ENCODE results near the gene NFATC3.
"Not testable (repeated sequence)": the region's sequence is repeated elsewhere in the genome, so short reads cannot be mapped to it uniquely, and the experiment has no call there.

Gene NFATC3

DNA sequence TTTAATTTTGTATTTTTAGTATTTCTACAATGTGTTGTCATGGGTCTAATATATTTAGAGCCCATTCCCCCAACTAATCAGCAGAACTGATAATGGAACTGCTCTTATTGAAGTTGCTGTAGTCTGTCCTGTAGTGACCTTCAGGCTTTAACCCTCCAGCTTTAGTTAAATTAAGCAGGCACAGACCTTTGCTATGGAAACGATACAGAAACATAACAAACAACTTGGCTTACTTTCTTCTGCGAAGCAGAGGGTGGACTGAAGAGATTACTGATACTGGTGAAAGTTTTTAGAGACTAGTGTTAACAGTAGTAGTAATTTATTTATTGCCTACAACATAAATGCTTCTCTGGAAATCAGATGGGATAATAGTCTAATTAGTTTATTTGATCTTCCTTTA, 61.4 kb downstream of the NFATC3 start:
- TF ChIP-seq, protein P1, sequence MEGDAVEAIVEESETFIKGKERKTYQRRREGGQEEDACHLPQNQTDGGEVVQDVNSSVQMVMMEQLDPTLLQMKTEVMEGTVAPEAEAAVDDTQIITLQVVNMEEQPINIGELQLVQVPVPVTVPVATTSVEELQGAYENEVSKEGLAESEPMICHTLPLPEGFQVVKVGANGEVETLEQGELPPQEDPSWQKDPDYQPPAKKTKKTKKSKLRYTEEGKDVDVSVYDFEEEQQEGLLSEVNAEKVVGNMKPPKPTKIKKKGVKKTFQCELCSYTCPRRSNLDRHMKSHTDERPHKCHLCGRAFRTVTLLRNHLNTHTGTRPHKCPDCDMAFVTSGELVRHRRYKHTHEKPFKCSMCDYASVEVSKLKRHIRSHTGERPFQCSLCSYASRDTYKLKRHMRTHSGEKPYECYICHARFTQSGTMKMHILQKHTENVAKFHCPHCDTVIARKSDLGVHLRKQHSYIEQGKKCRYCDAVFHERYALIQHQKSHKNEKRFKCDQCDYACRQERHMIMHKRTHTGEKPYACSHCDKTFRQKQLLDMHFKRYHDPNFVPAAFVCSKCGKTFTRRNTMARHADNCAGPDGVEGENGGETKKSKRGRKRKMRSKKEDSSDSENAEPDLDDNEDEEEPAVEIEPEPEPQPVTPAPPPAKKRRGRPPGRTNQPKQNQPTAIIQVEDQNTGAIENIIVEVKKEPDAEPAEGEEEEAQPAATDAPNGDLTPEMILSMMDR (IDR thresholded peaks at IDR 0.05; ENCODE audit: extremely low read depth, insufficient read depth, missing control alignments), result no peak
- DNase-seq (ENCODE audit: low spot score), result no peak
- in situ Hi-C loops (cut with MboI; ENCODE audit: low pct_unique_long_range_greater_than_20kb, low sequenced_read_pairs, unreplicated experiment), result no loop called here

DNA sequence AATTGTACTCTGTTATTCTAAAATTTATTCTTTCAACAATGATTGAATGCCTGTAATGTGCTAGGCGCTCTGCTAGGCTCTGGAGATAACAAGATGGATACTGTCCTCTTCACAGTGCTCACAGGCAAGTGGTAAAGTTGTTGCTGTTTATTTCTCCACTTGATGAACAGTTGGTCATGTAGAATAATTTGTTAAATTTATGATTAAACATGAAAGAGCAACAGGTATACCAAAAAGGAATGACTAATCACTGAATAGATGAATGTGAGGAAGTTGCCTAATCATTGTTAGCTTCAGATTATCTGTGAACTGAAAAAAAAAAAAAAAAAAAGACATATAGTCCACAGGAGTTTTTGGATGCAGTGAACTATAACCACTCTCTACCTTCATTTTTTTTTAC, 62.3 kb downstream of the NFATC3 start:
- TF ChIP-seq, protein P1 (IDR thresholded peaks at IDR 0.05; ENCODE audit: extremely low read depth, insufficient read depth, missing control alignments), result no peak
- in situ Hi-C loops (cut with MboI; ENCODE audit: low pct_unique_long_range_greater_than_20kb, low sequenced_read_pairs, unreplicated experiment), result no loop called here
- DNase-seq (ENCODE audit: low spot score), result no peak

DNA sequence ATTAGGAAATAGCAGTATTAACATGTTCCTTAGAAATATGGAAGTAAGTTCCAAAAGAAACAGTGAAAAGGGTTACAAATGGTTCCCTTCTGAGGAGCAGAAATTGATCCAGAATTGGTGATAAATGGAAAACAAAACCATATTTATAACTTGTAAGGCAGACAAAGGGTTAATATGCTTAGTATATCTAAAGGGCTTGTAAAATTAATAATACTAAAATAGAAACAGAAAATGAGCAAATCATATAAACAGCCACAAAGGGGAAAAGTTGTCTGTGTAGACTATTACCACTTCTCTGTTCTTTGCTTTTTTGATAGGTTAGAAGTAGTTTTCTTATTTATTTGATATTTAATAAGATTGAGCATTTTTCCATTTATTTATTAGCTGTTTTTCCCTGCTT, 64.4 kb downstream of the NFATC3 start:
- TF ChIP-seq, protein P1 (IDR thresholded peaks at IDR 0.05; ENCODE audit: extremely low read depth, insufficient read depth, missing control alignments), result no peak
- in situ Hi-C loops (cut with MboI; ENCODE audit: low pct_unique_long_range_greater_than_20kb, low sequenced_read_pairs, unreplicated experiment), result no loop called here
- no peak for DNase-seq (ENCODE audit: low spot score)

DNA sequence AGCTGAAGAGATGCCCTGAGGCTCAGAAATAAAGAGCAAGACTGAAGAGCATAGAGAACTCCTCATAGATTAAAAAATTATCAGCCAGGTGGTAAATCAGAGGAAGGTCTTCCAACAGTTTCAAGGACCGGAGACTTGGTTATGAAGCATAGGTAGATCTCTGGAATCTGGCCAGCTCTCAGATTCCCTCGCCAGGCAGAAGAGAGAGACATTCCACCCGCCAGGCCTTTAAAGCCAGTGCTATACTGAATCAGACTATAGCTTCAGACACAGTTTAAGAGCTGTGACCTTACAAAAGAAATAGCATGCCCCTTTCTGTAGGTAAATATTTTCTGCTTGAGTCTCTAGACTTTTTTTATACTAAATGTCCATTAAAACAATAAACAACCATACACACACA, 70.3 kb downstream of the NFATC3 start:
- DNase-seq (ENCODE audit: low spot score), result no peak
- in situ Hi-C loops (cut with MboI; ENCODE audit: low pct_unique_long_range_greater_than_20kb, low sequenced_read_pairs, unreplicated experiment), result no loop called here
- TF ChIP-seq, protein P1 (IDR thresholded peaks at IDR 0.05; ENCODE audit: extremely low read depth, insufficient read depth, missing control alignments), result no peak

DNA sequence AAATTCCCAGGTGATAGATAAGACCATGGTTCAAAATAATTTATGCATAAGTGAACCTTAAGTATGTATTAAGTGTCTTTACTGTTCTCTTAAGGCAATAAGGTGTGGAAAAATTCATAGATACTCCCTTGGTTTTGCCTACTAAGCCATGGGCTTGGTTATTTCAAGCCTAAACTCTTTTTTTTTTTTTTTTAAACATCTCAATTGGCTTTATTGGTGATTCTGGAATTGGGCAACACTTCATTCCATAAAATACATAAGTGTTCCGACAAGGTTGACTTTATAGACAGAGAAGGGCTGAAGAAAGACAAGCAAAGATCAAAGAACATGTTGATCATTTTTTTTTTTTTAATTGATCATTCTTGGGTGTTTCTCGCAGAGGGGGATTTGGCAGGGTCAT, 77.2 kb downstream of the NFATC3 start:
- TF ChIP-seq, protein P1 (IDR thresholded peaks at IDR 0.05; ENCODE audit: extremely low read depth, insufficient read depth, missing control alignments), result no peak
- DNase-seq (ENCODE audit: low spot score), result no peak
- in situ Hi-C loops (cut with MboI; ENCODE audit: low pct_unique_long_range_greater_than_20kb, low sequenced_read_pairs, unreplicated experiment), result no loop called here

DNA sequence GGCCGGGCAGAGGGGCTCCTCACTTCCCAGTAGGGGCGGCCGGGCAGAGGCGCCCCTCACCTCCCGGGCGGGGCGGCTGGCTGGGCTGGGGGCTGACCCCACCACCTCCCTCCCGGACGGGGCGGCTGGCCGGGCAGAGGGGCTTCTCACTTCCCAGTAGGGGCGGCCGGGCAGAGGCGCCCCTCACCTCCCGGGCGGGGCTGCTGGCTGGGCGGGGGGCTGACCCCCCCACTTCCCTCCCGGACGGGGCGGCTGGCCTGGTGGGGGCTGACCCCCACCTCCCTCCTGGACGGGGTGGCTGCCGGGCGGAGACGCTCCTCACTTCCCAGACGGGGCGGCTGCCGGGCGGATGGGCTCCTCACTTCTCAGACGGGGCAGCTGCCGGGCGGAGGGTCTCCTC, 78.1 kb downstream of the NFATC3 start:
- in situ Hi-C loops (cut with MboI; ENCODE audit: low pct_unique_long_range_greater_than_20kb, low sequenced_read_pairs, unreplicated experiment); DNase-seq (ENCODE audit: low spot score): not testable (repeated sequence)

DNA sequence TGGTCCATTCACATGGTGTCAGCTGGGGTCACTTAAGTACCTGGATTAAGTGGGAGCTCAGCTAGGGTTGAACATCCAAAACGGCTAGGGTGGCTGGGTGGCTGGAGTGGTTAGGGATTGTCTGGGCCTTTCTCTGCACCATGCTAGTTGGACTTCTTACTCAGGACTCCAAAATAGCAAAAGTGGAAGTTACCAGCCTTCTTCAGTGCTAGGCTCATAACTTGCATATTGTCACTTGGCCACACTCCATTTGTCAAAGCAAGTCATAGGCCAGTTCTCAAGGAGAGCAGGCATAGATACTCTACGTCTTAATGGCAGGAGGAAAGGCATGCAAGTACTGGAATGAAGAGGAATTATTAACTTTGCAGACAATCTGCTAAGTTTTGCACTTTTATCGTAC, 81.1 kb downstream of the NFATC3 start:
- DNase-seq (ENCODE audit: low spot score), result no peak

More for the DNA sequence above, 81.1 kb downstream of the NFATC3 start:
- in situ Hi-C loops (cut with MboI; ENCODE audit: low pct_unique_long_range_greater_than_20kb, low sequenced_read_pairs, unreplicated experiment), result no loop called here
- TF ChIP-seq, protein P1 (IDR thresholded peaks at IDR 0.05; ENCODE audit: extremely low read depth, insufficient read depth, missing control alignments), result no peak
